ENCODE results near the gene CYP24A1. TPM values are rescaled to one million over a fixed set of nuclear protein-coding genes. Genes with fewer than 3 reads are reported as not detected.

Gene CYP24A1
- total RNA-seq, 1 experiment from 2014 or later: 1.2 TPM

GRCh38 chr20:54110041-54110440 lies 63.7 kb downstream of the CYP24A1 start:
- intact Hi-C loops (cut with micrococcal nuclease): no loop called here
- ChIA-PET CTCF (no interaction called here), POLR2A (ENCODE audit: unreplicated experiment) (no interaction called here)
- no peak overlapping the region for H3K4me2 ChIP-seq (ENCODE audit: low read length)
- no peaks in the 10 kb centered on the region for H3K36me3 ChIP-seq (ENCODE audit: low read depth, low read length)
- ATAC-seq: no peak
- no peak overlapping the region for H2AFZ ChIP-seq (ENCODE audit: low read length)
- H4K20me1 ChIP-seq (ENCODE audit: low read length): no peaks in the 10 kb centered on the region
- no TSS peak for BruUV-seq (replicated peaks)
- H3K4me3 ChIP-seq (ENCODE audit: low read length): no peak overlapping the region
- H3K27ac ChIP-seq (ENCODE audit: low read length): no peak overlapping the region
- H3K4me1 ChIP-seq (ENCODE audit: insufficient read depth, low read length): peaks cover 5% of the 10 kb centered on the region
- no peaks in the 10 kb centered on the region for H3K79me2 ChIP-seq (ENCODE audit: low read length)
- no peaks in the 10 kb centered on the region for H3K27me3 ChIP-seq (ENCODE audit: low read length)
- no peaks in the 10 kb centered on the region for H3K9me2 ChIP-seq (replicated peaks; ENCODE audit: low read length)
- no peaks in the 10 kb centered on the region for H3K9me3 ChIP-seq (ENCODE audit: low read length)
- TF ChIP-seq EZH2phosphoT487 (IDR thresholded peaks at IDR 0.05; ENCODE audit: borderline replicate concordance, low read length): no peak
- no peak for TF ChIP-seq CTCF (conservative IDR thresholded peaks at IDR 0.05; ENCODE audit: low read depth, low read length)
- TF ChIP-seq EZH2 (IDR thresholded peaks at IDR 0.05; ENCODE audit: low read length, unreplicated experiment): no peak
- no peaks in the 10 kb centered on the region for H3F3A ChIP-seq (ENCODE audit: low read length, unreplicated experiment)
- H3K9ac ChIP-seq (ENCODE audit: low read length): no peak overlapping the region
- no peak for DNase-seq

GRCh38 chr20:54108817-54109216 lies 65.0 kb downstream of the CYP24A1 start:
- Histone ChIP-seq H3K36me3 (ENCODE audit: low read depth, low read length) (no peaks in the 10 kb centered on the region), H3K79me2 (ENCODE audit: low read length) (no peaks in the 10 kb centered on the region), H3K27ac (ENCODE audit: low read length) (no peak overlapping the region), H3K9ac (ENCODE audit: low read length) (no peak overlapping the region), H3K4me1 (ENCODE audit: insufficient read depth, low read length) (no peaks in the 10 kb centered on the region), H3K4me3 (ENCODE audit: low read length) (no peak overlapping the region), H3K4me2 (ENCODE audit: low read length) (no peak overlapping the region), H3K9me3 (ENCODE audit: low read length) (no peaks in the 10 kb centered on the region), H3K27me3 (ENCODE audit: low read length) (no peaks in the 10 kb centered on the region), H2AFZ (ENCODE audit: low read length) (no peak overlapping the region), H4K20me1 (ENCODE audit: low read length) (no peaks in the 10 kb centered on the region), H3K9me2 (replicated peaks; ENCODE audit: low read length) (no peaks in the 10 kb centered on the region), H3F3A (ENCODE audit: low read length, unreplicated experiment) (no peaks in the 10 kb centered on the region)
- ChIA-PET POLR2A (ENCODE audit: unreplicated experiment) (no interaction called here), CTCF (interaction anchor here (0.5 kb wide), 1 partner anchor 50 kb away, joined by 3 read pairs; no protein-coding TSS in a partner anchor)
- TF ChIP-seq EZH2phosphoT487 (IDR thresholded peaks at IDR 0.05; ENCODE audit: borderline replicate concordance, low read length): no peak
- no peak for TF ChIP-seq CTCF (conservative IDR thresholded peaks at IDR 0.05; ENCODE audit: low read depth, low read length)
- no peak for TF ChIP-seq EZH2 (IDR thresholded peaks at IDR 0.05; ENCODE audit: low read length, unreplicated experiment)
- ATAC-seq: no peak
- intact Hi-C loops (cut with micrococcal nuclease): no loop called here
- no TSS peak for BruUV-seq (replicated peaks)
- no peak for DNase-seq

- Histone ChIP-seq H3K27me3 (ENCODE audit: low read length) (no peaks in the 10 kb centered on the region), H2AFZ (ENCODE audit: low read length) (no peak overlapping the region), H3F3A (ENCODE audit: low read length, unreplicated experiment) (no peaks in the 10 kb centered on the region), H3K4me2 (ENCODE audit: low read length) (no peak overlapping the region), H3K9ac (ENCODE audit: low read length) (no peak overlapping the region), H3K27ac (ENCODE audit: low read length) (no peak overlapping the region), H3K9me3 (ENCODE audit: low read length) (no peaks in the 10 kb centered on the region), H3K36me3 (ENCODE audit: low read depth, low read length) (no peaks in the 10 kb centered on the region), H3K4me3 (ENCODE audit: low read length) (no peak overlapping the region), H4K20me1 (ENCODE audit: low read length) (no peaks in the 10 kb centered on the region), H3K4me1 (ENCODE audit: insufficient read depth, low read length) (no peaks in the 10 kb centered on the region), H3K79me2 (ENCODE audit: low read length) (no peaks in the 10 kb centered on the region), H3K9me2 (replicated peaks; ENCODE audit: low read length) (no peaks in the 10 kb centered on the region)
- ATAC-seq (no peak), DNase-seq (no peak)
- TF ChIP-seq EZH2 (IDR thresholded peaks at IDR 0.05; ENCODE audit: low read length, unreplicated experiment) (no peak), EZH2phosphoT487 (IDR thresholded peaks at IDR 0.05; ENCODE audit: borderline replicate concordance, low read length) (no peak), CTCF (conservative IDR thresholded peaks at IDR 0.05; ENCODE audit: low read depth, low read length) (no peak)
- CTCF ChIA-PET: no interaction called here
- no TSS peak for BruUV-seq (replicated peaks)
- intact Hi-C loops (cut with micrococcal nuclease): no loop called here
- POLR2A ChIA-PET (ENCODE audit: unreplicated experiment): no interaction called here
Measured at GRCh38 chr20:54108326-54108642, 65.5 kb downstream of the CYP24A1 start.

Measured in PC-3 (cell line).